Erythroblast (primary cell): ENCODE measurements around the gene SPNS2.

ENCODE experiments used
- GATA1 ChIP-seq: IDR thresholded peaks from 2 replicates; pipeline ENCODE4 v1.6.1; 2011; ENCODE audit warnings: low read depth, mild to moderate bottlenecking, control low read depth, low read length, moderate library complexity
- POLR2A ChIP-seq: IDR thresholded peaks from 2 replicates; pipeline ENCODE4 v1.6.1; 2011; ENCODE audit warnings: mild to moderate bottlenecking, low read length

- TF ChIP-seq POLR2A (no peak), GATA1 (no peak)
These were observed 46.2 kb downstream of the SPNS2 start for GRCh38 chr17:4544951-4545216.
